H1 (cell line): Measurements from ENCODE around the gene TAS2R40. TPM values are rescaled to one million over a fixed set of nuclear protein-coding genes. Genes with fewer than 3 reads are reported as not detected.

Experiments used
- CTCF ChIA-PET: fragments of 300-600 bp; sonication (Branson Sonifier 250); formaldehyde crosslinking; loops from one replicate; lab custom pipeline; 2021; ENCODE audit not compliant: partially characterized antibody; lab: Charles Lee
- POLR2A ChIA-PET: fragments of 300-600 bp; sonication (Branson Sonifier 250); formaldehyde crosslinking; loops from one replicate; lab custom pipeline; 2021; ENCODE audit warnings: inconsistent platforms; ENCODE audit not compliant: partially characterized antibody; lab: Charles Lee
- DNase-seq, 2 experiments: peaks; one replicate each; pipeline versions ENCODE4 v3.0.0 to v3.0.0-alpha.2; 2010 to 2022; ENCODE audit warnings: low spot score in 2 of 2, low read depth in 1 of 2, mixed read lengths in 1 of 2
- FAIRE-seq: peaks from 2 replicates; lab custom pipeline; 2011; peaks lifted over from hg19 to GRCh38; lab: Jason Lieb, UNC
- H2AFZ ChIP-seq: 2 replicates; pipeline ENCODE4 v1.8.1; 2012; ENCODE audit warnings: low read length, inconsistent platforms
- H2AK5ac ChIP-seq: 2 replicates; pipeline ENCODE4 v1.6.1; 2013; ENCODE audit warnings: low read depth, low read length
- H2BK120ac ChIP-seq: replicated peaks from 2 replicates; pipeline ENCODE3; 2013; ENCODE audit warnings: low read depth, low read length, inconsistent platforms
- H2BK12ac ChIP-seq: 2 replicates; pipeline ENCODE4 v1.6.1; 2013; ENCODE audit warnings: low read depth, low read length
- H2BK15ac ChIP-seq: 2 replicates; pipeline ENCODE4 v1.6.1; 2013; ENCODE audit warnings: low read length
- H2BK20ac ChIP-seq: 2 replicates; pipeline ENCODE4 v1.6.1; 2013; ENCODE audit warnings: low read length
- H2BK5ac ChIP-seq: 2 replicates; pipeline ENCODE4 v1.6.1; 2013; ENCODE audit warnings: low read depth, low read length
- H3K14ac ChIP-seq: 2 replicates; pipeline ENCODE4 v1.6.1; 2013; ENCODE audit warnings: inconsistent platforms; ENCODE audit not compliant: insufficient read length
- H3K18ac ChIP-seq: 2 replicates; pipeline ENCODE4 v1.6.1; 2013; ENCODE audit warnings: low read length; ENCODE audit errors: extremely low read depth
- H3K23ac ChIP-seq: 2 replicates; pipeline ENCODE4 v1.6.1; 2013; ENCODE audit warnings: inconsistent platforms; ENCODE audit not compliant: insufficient read length
- H3K23me2 ChIP-seq: 2 replicates; pipeline ENCODE4 v1.6.1; 2013; ENCODE audit warnings: low read depth, low read length
- H3K27ac ChIP-seq: 2 replicates; pipeline ENCODE4 v1.6.1; 2011; ENCODE audit warnings: low read depth, low read length, inconsistent platforms
- H3K27me3 ChIP-seq, 4 experiments: replicated peaks in 1 of 4; 1 replicate in 1 of 4; 2 replicates in 3 of 4; pipeline versions ENCODE4 v1.6.1 to v1.8.1; 2011 to 2013; ENCODE audit warnings: low read length in 3 of 4, mild to moderate bottlenecking in 3 of 4, inconsistent platforms in 2 of 4, mixed read lengths in 2 of 4, moderate library complexity in 1 of 4; ENCODE audit not compliant: control insufficient read depth in 3 of 4, insufficient read depth in 3 of 4; ENCODE audit errors: extremely low read depth in 1 of 4
- H3K36me3 ChIP-seq, 4 experiments: 2 replicates each; pipeline versions ENCODE4 v1.6.1 to v1.8.1; 2011 to 2013; ENCODE audit warnings: mild to moderate bottlenecking in 4 of 4, low read length in 3 of 4, moderate library complexity in 2 of 4, control low read depth in 1 of 4, inconsistent platforms in 1 of 4; ENCODE audit not compliant: insufficient read depth in 4 of 4, control insufficient read depth in 2 of 4
- H3K4ac ChIP-seq: replicated peaks from 2 replicates; pipeline ENCODE3; 2013; ENCODE audit warnings: low read length, low read depth, mixed read lengths, inconsistent platforms; ENCODE audit not compliant: insufficient read length
- H3K4me1 ChIP-seq, 4 experiments: replicated peaks in 1 of 4; 1 replicate in 1 of 4; 2 replicates in 3 of 4; pipeline versions ENCODE4 v1.6.1 to v1.8.1; 2011 to 2013; ENCODE audit warnings: low read length in 3 of 4, inconsistent platforms in 2 of 4, mixed read lengths in 1 of 4; ENCODE audit not compliant: insufficient read depth in 4 of 4, control insufficient read depth in 3 of 4
- H3K4me2 ChIP-seq, 2 experiments: 2 replicates each; pipeline versions ENCODE4 v1.6.1 to v1.8.1; 2011 to 2013; ENCODE audit warnings: low read depth in 2 of 2, low read length in 2 of 2, control low read depth in 1 of 2, inconsistent platforms in 1 of 2, mild to moderate bottlenecking in 1 of 2; ENCODE audit not compliant: insufficient read depth in 1 of 2
- H3K4me3 ChIP-seq, 4 experiments: fragments of 200-600, 300-600 bp in 1 of 4; sonication (generic), shearing (Covaris generic), sonication (Bioruptor Twin) in 1 of 4; 2 replicates each; pipeline versions ENCODE4 v1.5.1 to v1.8.1; 2011 to 2016; ENCODE audit warnings: low read length in 4 of 4, low read depth in 3 of 4, control low read depth in 2 of 4, inconsistent platforms in 2 of 4, mild to moderate bottlenecking in 2 of 4, mixed read lengths in 1 of 4, moderate library complexity in 1 of 4; ENCODE audit not compliant: insufficient read depth in 2 of 4; ENCODE audit errors: extremely low read depth in 1 of 4
- H3K56ac ChIP-seq: replicated peaks from 2 replicates; pipeline ENCODE3; 2013; ENCODE audit warnings: low read depth, mild to moderate bottlenecking, mixed read lengths, low read length, inconsistent platforms; ENCODE audit not compliant: insufficient read length
- H3K79me1 ChIP-seq: 2 replicates; pipeline ENCODE4 v1.6.1; 2013; ENCODE audit warnings: low read depth, low read length, control low read depth
- H3K79me2 ChIP-seq, 2 experiments: 2 replicates each; pipeline versions ENCODE4 v1.6.1 to v1.8.1; 2012 to 2013; ENCODE audit warnings: low read length in 2 of 2, mild to moderate bottlenecking in 2 of 2, inconsistent platforms in 1 of 2; ENCODE audit not compliant: insufficient read depth in 2 of 2, control insufficient read depth in 1 of 2
- H3K9ac ChIP-seq, 4 experiments: replicated peaks in 1 of 4; 1 replicate in 1 of 4; 2 replicates in 3 of 4; pipeline versions ENCODE4 v1.6.1 to v1.8.1; 2011 to 2013; ENCODE audit warnings: low read depth in 3 of 4, low read length in 3 of 4, control low read depth in 2 of 4, mild to moderate bottlenecking in 2 of 4, moderate library complexity in 2 of 4, inconsistent platforms in 1 of 4; ENCODE audit errors: extremely low read depth in 1 of 4
- H3K9me3 ChIP-seq, 2 experiments: 2 replicates each; pipeline versions ENCODE4 v1.6.1 to v1.8.1; 2012 to 2013; ENCODE audit warnings: mild to moderate bottlenecking in 2 of 2, moderate library complexity in 2 of 2, control low read depth in 1 of 2, inconsistent platforms in 1 of 2, low read depth in 1 of 2, low read length in 1 of 2, mixed read lengths in 1 of 2; ENCODE audit not compliant: insufficient read depth in 2 of 2
- H4K20me1 ChIP-seq, 2 experiments: replicated peaks in 1 of 2; 2 replicates each; pipeline versions ENCODE3 to v1.8.1; 2011 to 2013; ENCODE audit warnings: inconsistent platforms in 2 of 2, low read length in 2 of 2, mild to moderate bottlenecking in 1 of 2; ENCODE audit not compliant: insufficient read depth in 2 of 2, control insufficient read depth in 1 of 2
- H4K5ac ChIP-seq: 2 replicates; pipeline ENCODE4 v1.6.1; 2013; ENCODE audit warnings: low read length, low read depth, mixed read lengths, inconsistent platforms; ENCODE audit not compliant: insufficient read length
- H4K8ac ChIP-seq: 2 replicates; pipeline ENCODE4 v1.8.0; 2013; ENCODE audit warnings: mild to moderate bottlenecking, moderate library complexity, low read length, inconsistent platforms; ENCODE audit not compliant: insufficient read depth; ENCODE audit errors: extremely low read depth
- H4K91ac ChIP-seq: replicated peaks from 2 replicates; pipeline ENCODE3; 2013; ENCODE audit warnings: low read length, mixed read lengths, inconsistent platforms; ENCODE audit not compliant: insufficient read length
- ATF2 ChIP-seq: IDR thresholded peaks from 2 replicates; pipeline ENCODE4 v1.6.1; 2012; ENCODE audit warnings: low read length, inconsistent platforms
- BCL11A ChIP-seq, 2 experiments: IDR thresholded peaks; one replicate each; pipeline ENCODE4 v1.6.1; 2011; ENCODE audit warnings: low read depth in 2 of 2, low read length in 2 of 2, mild to moderate bottlenecking in 2 of 2
- CBX8 ChIP-seq: fragments of 300-800, 300-1000 bp; sonication (generic); IDR thresholded peaks from 2 replicates; pipeline ENCODE4 v1.7.1; 2016; ENCODE audit warnings: low read depth, low read length, borderline replicate concordance
- CTBP2 ChIP-seq: IDR thresholded peaks from 2 replicates; pipeline ENCODE4 v1.7.0; 2011; ENCODE audit warnings: borderline replicate concordance, mild to moderate bottlenecking, moderate library complexity, mixed read lengths, low read length; ENCODE audit not compliant: insufficient read depth, insufficient read length
- EGR1 ChIP-seq: IDR thresholded peaks from 2 replicates; pipeline ENCODE4 v1.6.1; 2011; ENCODE audit warnings: low read depth, low read length, borderline replicate concordance
- NANOG ChIP-seq: IDR thresholded peaks from 2 replicates; pipeline ENCODE4 v1.6.1; 2011; ENCODE audit warnings: low read length, low read depth, mild to moderate bottlenecking, inconsistent platforms; ENCODE audit not compliant: insufficient read depth, poor library complexity, severe bottlenecking
- SUZ12 ChIP-seq: fragments of 200-600 bp; sonication (generic); IDR thresholded peaks from 2 replicates; pipeline ENCODE4 v1.6.1; 2012; ENCODE audit warnings: mild to moderate bottlenecking, inconsistent platforms, low read length, moderate library complexity, mixed read lengths
- TAF7 ChIP-seq: optimal IDR thresholded peaks from 2 replicates; pipeline ENCODE3; 2011; ENCODE audit warnings: low read depth, mild to moderate bottlenecking, inconsistent platforms, low read length, moderate library complexity, borderline replicate concordance
- TEAD4 ChIP-seq: IDR thresholded peaks from 2 replicates; pipeline ENCODE4 v1.6.1; 2012; ENCODE audit warnings: low read depth, low read length, inconsistent platforms, mixed read lengths
- WGBS, 2 experiments: shearing (Covaris generic) in 1 of 2; methylation state at CpG; one replicate each; pipeline versions ENCODE4 v1.1.6 to v1.1.7; 2013 to 2015; ENCODE audit warnings: low lambda C conversion rate in 2 of 2, mixed read lengths in 2 of 2, inconsistent platforms in 1 of 2, low coverage in 1 of 2, missing lambda C conversion rate in 1 of 2; ENCODE audit not compliant: insufficient replicate concordance in 2 of 2, insufficient coverage in 1 of 2, insufficient read length in 1 of 2; ENCODE audit errors: extremely low coverage in 1 of 2, missing lambda C conversion rate in 1 of 2; 5-methylcytosine and 5-hydroxymethylcytosine counted together
- polyA plus RNA-seq, 7 experiments: library from polyadenylated mRNA; depleted of rRNA in 3 of 7; stranded (reverse) in 5 of 7; unstranded in 2 of 7; fragments of >200 nt in 5 of 7; fragments of 200-250 nt in 2 of 7; gene quantifications; 1 replicate in 5 of 7; 2 replicates in 1 of 7; 4 replicates in 1 of 7; pipeline versions ENCODE4 v1.2.1 to v1.2.3, GENCODE V29; 2011 to 2013; ENCODE audit warnings: missing spikeins in 2 of 7, mixed read lengths in 2 of 7
- total RNA-seq: library from RNA; stranded (reverse); fragmentation: NEBNext Ultra II Directional; extraction: Animal tissue kit (Norgen Biotek cat#: 25700); gene quantifications from 2 replicates; pipeline ENCODE4 v1.2.1, GENCODE V29; 2021

Gene TAS2R40
- total and polyA plus RNA-seq, 2 of the 8 experiments (the other 6 are each of a cell fraction or from before 2014, with no cell fraction given), result not detected

- H3K23ac ChIP-seq, result no peak overlapping the region
- no peak overlapping the region for H2BK15ac ChIP-seq
- no peaks in the 10 kb centered on the region; a peak in 1 of 7 replicates for H3K27me3 ChIP-seq
- H2BK5ac ChIP-seq, result no peak overlapping the region
- no peaks in the 10 kb centered on the region for H3K79me2 ChIP-seq
- H3K9me3 ChIP-seq, result no peaks in the 10 kb centered on the region
- WGBS, 2 experiments, result 70% methylated on average over 1 of the region's 1 CpG; no CpG with 5 or more reads in 1 of the 2 experiments
- CTCF ChIA-PET, result interaction anchor here (0.6 to 6.6 kb wide), 6 partner anchors 7 to 374 kb away, joined by 3 to 41 read pairs (median 4); no protein-coding TSS in a partner anchor
- no peak overlapping the region for H4K91ac ChIP-seq
- no peak overlapping the region for H2AFZ ChIP-seq
- no peaks in the 10 kb centered on the region for H4K20me1 ChIP-seq
- no peak overlapping the region for H2BK12ac ChIP-seq
- no peak for DNase-seq
- H3K14ac ChIP-seq, result no peak overlapping the region
- no peak overlapping the region for H3K4me2 ChIP-seq
- no peak for TF ChIP-seq ATF2
- no peak for TF ChIP-seq SUZ12
- TF ChIP-seq TAF7, result no peak
- no peak for TF ChIP-seq TEAD4
- TF ChIP-seq NANOG, result no peak
- no peak for TF ChIP-seq CTBP2
- TF ChIP-seq BCL11A (IDR thresholded peaks at IDR 0.05; ENCODE audit: low read depth in 2 of 2, low read length in 2 of 2), result no peak
- no peak for TF ChIP-seq CBX8
- TF ChIP-seq EGR1, result no peak
- TF ChIP-seq, all 59 proteins: peak for 0
- Histone ChIP-seq H3K4me1 (no peaks in the 10 kb centered on the region), H3K18ac (no peak overlapping the region), H4K5ac (no peak overlapping the region), H2BK120ac (no peak overlapping the region), H2AK5ac (no peak overlapping the region), H2BK20ac (no peak overlapping the region), H3K23me2 (no peaks in the 10 kb centered on the region), H3K27ac (no peak overlapping the region), H3K4me3 (no peak overlapping the region), H3K79me1 (no peaks in the 10 kb centered on the region), H4K8ac (no peak overlapping the region), H3K36me3 (no peaks in the 10 kb centered on the region), H3K9ac (no peak overlapping the region), H3K4ac (no peak overlapping the region), H3K56ac (no peak overlapping the region)
- no peak for FAIRE-seq
- POLR2A ChIA-PET, result interaction anchor here (0.7 kb wide), 1 partner anchor 15 kb away, joined by 4 read pairs; the partner anchor contains the start of gene GSTK1
These were observed 25.5 kb downstream of the TAS2R40 start for GRCh38 chr7:143247372-143247771.
